Measurements from ENCODE around the gene CTTN. TPM values are rescaled to one million over a fixed set of nuclear protein-coding genes. Genes with fewer than 3 reads are reported as not detected.

CTTN gene
- total RNA-seq, 1 donor from 2014 or later: 458 TPM

DNA sequence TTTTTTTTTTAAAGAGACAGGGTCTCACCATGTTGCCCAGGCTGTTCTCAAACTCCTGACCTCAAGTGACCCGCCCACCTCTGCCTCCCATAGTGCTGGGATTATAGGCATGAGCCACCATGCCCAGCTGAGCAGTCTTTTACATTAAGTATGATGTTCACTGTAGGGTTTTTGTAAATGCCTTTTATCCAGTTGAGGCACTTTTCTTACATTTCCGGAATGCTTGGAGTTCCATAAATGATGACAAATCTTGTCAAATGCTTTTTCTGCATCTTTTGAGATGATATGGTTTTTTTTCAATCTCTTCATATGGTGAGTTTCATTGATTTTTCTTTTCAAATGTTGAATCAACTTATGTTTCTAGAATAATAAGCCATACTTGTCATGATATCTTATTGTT, 29.4 kb upstream of the CTTN start:
- peaks cover 28% of the 10 kb centered on the region for H3K36me3 Mint-ChIP-seq (ENCODE audit: low read depth, unreplicated experiment)
- TF ChIP-seq, protein P1, sequence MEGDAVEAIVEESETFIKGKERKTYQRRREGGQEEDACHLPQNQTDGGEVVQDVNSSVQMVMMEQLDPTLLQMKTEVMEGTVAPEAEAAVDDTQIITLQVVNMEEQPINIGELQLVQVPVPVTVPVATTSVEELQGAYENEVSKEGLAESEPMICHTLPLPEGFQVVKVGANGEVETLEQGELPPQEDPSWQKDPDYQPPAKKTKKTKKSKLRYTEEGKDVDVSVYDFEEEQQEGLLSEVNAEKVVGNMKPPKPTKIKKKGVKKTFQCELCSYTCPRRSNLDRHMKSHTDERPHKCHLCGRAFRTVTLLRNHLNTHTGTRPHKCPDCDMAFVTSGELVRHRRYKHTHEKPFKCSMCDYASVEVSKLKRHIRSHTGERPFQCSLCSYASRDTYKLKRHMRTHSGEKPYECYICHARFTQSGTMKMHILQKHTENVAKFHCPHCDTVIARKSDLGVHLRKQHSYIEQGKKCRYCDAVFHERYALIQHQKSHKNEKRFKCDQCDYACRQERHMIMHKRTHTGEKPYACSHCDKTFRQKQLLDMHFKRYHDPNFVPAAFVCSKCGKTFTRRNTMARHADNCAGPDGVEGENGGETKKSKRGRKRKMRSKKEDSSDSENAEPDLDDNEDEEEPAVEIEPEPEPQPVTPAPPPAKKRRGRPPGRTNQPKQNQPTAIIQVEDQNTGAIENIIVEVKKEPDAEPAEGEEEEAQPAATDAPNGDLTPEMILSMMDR (IDR thresholded peaks at IDR 0.05; ENCODE audit: unreplicated experiment): no peak
- H3K27ac Mint-ChIP-seq (ENCODE audit: unreplicated experiment): no peak overlapping the region
- no peak overlapping the region for H3K4me3 Mint-ChIP-seq (ENCODE audit: unreplicated experiment)
- peaks cover 6% of the 10 kb centered on the region for H3K27me3 Mint-ChIP-seq (ENCODE audit: unreplicated experiment)
- no peaks in the 10 kb centered on the region for H3K9me3 Mint-ChIP-seq (ENCODE audit: unreplicated experiment)
- no peak for DNase-seq (ENCODE audit: low spot score)
- no peaks in the 10 kb centered on the region for H3K4me1 Mint-ChIP-seq (ENCODE audit: unreplicated experiment)

DNA sequence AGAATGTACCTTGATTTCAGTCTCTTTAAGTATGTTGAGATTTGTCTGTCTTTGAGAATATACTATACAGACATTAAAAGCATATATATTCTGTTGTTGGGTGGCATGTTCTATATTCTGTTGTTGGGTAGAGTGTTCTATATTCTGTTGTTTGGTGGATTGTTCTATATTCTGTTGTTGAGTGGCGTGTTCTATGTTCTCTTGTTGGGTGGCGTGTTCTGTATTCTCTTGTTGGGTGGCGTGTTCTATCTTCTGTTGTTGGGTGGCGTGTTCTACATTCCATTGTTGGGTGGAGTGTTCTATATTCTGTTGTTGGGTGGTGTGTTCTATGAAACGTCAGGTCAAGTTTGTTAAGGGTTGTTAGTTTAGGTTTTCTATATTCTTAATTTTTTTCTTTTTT, 27.1 kb upstream of the CTTN start:
- Mint-ChIP-seq H3K27ac (ENCODE audit: unreplicated experiment) (no peak overlapping the region), H3K9me3 (ENCODE audit: unreplicated experiment) (no peaks in the 10 kb centered on the region), H3K36me3 (ENCODE audit: low read depth, unreplicated experiment) (peaks cover 15% of the 10 kb centered on the region), H3K4me3 (ENCODE audit: unreplicated experiment) (no peak overlapping the region), H3K4me1 (ENCODE audit: unreplicated experiment) (no peaks in the 10 kb centered on the region), H3K27me3 (ENCODE audit: unreplicated experiment) (peaks cover 2% of the 10 kb centered on the region)
- DNase-seq (ENCODE audit: low spot score): no peak
- TF ChIP-seq, protein P1 (IDR thresholded peaks at IDR 0.05; ENCODE audit: unreplicated experiment): no peak

- Mint-ChIP-seq H3K36me3 (ENCODE audit: low read depth, unreplicated experiment) (peaks cover 19% of the 10 kb centered on the region), H3K4me1 (ENCODE audit: unreplicated experiment) (no peaks in the 10 kb centered on the region), H3K27me3 (ENCODE audit: unreplicated experiment) (peaks cover 2% of the 10 kb centered on the region), H3K4me3 (ENCODE audit: unreplicated experiment) (no peak overlapping the region), H3K27ac (ENCODE audit: unreplicated experiment) (no peak overlapping the region), H3K9me3 (ENCODE audit: unreplicated experiment) (no peaks in the 10 kb centered on the region)
- TF ChIP-seq, protein P1 (IDR thresholded peaks at IDR 0.05; ENCODE audit: unreplicated experiment): no peak
- no peak for DNase-seq (ENCODE audit: low spot score)
These were observed 26.3 kb upstream of the CTTN start for GRCh38 chr11:70372076-70372475.

GRCh38 chr11:70376621-70377020, 21.7 kb upstream of the CTTN start:
- H3K27ac Mint-ChIP-seq (ENCODE audit: unreplicated experiment): no peak overlapping the region
- TF ChIP-seq, protein P1 (IDR thresholded peaks at IDR 0.05; ENCODE audit: unreplicated experiment): no peak

DNA sequence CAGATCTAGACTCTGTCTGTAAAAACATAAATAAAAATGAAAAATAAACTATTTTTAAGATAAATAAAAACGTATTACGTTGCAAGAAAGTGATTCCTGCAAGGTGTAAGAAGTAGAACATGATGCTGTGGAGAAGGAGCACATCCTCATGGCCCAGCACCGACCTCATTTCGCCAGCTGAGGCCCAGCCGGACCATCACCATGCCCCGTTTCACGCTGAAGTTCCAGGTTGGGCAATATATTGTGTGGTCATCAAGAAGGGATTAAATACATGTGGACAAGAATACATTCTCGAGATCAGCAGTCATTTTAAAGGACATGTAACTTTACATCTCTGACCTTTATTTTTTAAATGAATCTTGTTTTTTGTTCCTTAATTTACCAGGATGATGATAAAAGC, 20.7 kb upstream of the CTTN start:
- DNase-seq (ENCODE audit: low spot score): no peak
- no peaks in the 10 kb centered on the region for H3K9me3 Mint-ChIP-seq (ENCODE audit: unreplicated experiment)
- H3K36me3 Mint-ChIP-seq (ENCODE audit: low read depth, unreplicated experiment): peaks cover 12% of the 10 kb centered on the region
- no peak overlapping the region for H3K27ac Mint-ChIP-seq (ENCODE audit: unreplicated experiment)
- H3K4me3 Mint-ChIP-seq (ENCODE audit: unreplicated experiment): no peak overlapping the region
- TF ChIP-seq, protein P1 (IDR thresholded peaks at IDR 0.05; ENCODE audit: unreplicated experiment): no peak
- H3K4me1 Mint-ChIP-seq (ENCODE audit: unreplicated experiment): no peaks in the 10 kb centered on the region
- H3K27me3 Mint-ChIP-seq (ENCODE audit: unreplicated experiment): peaks cover 2% of the 10 kb centered on the region

More at GRCh38 chr11:70376621-70377020, 21.7 kb upstream of the CTTN start:
- DNase-seq (ENCODE audit: low spot score): no peak
- Mint-ChIP-seq H3K27me3 (ENCODE audit: unreplicated experiment) (peaks cover 2% of the 10 kb centered on the region), H3K36me3 (ENCODE audit: low read depth, unreplicated experiment) (peaks cover 18% of the 10 kb centered on the region), H3K4me1 (ENCODE audit: unreplicated experiment) (no peaks in the 10 kb centered on the region), H3K4me3 (ENCODE audit: unreplicated experiment) (no peak overlapping the region), H3K9me3 (ENCODE audit: unreplicated experiment) (no peaks in the 10 kb centered on the region)

Data from endothelial cell (in vitro differentiated cells).